Dedifferentiated amniotic fluid mesenchymal stem cell (primary cell): Measurements from ENCODE around the gene ADCY2.
A peak's percentile ranks its signal among the peaks of the same experiment; 100 is the strongest.

Experiments used
- DNase-seq: peaks from one replicate; pipeline ENCODE4 v3.0.0-alpha.2; 2016; ENCODE audit errors: extremely low spot score

ADCY2 gene

GRCh38 chr5:7395947-7396712 lies at the start of gene ADCY2:
Gene ADCY2 (plus strand): TSS chr5:7396138. CDS start chr5:7396297, 159 bp downstream.
- no peak for DNase-seq

GRCh38 chr5:7347377-7347776 lies 48.6 kb upstream of the ADCY2 start:
- no peak for DNase-seq

- DNase-seq, result no peak
These were observed 47.6 kb upstream of the ADCY2 start for GRCh38 chr5:7348168-7348854.

GRCh38 chr5:7361593-7361992 lies 34.3 kb upstream of the ADCY2 start:
- DNase-seq, result no peak

- no peak for DNase-seq
These were observed 32.8 kb upstream of the ADCY2 start for GRCh38 chr5:7363067-7363677.

GRCh38 chr5:7364226-7364875 lies 31.6 kb upstream of the ADCY2 start:
- no peak for DNase-seq

GRCh38 chr5:7367780-7368179 lies 28.2 kb upstream of the ADCY2 start:
- no peak for DNase-seq

GRCh38 chr5:7372399-7372798 lies 23.5 kb upstream of the ADCY2 start:
- DNase-seq, result no peak

- DNase-seq, result no peak
These were observed 21.8 kb upstream of the ADCY2 start for GRCh38 chr5:7374186-7374585.

- no peak for DNase-seq
These were observed 20.5 kb upstream of the ADCY2 start for GRCh38 chr5:7375457-7375856.

- DNase-seq, result no peak
These were observed 19.1 kb upstream of the ADCY2 start for GRCh38 chr5:7376871-7377270.

- DNase-seq, result no peak
These were observed 18.2 kb upstream of the ADCY2 start for GRCh38 chr5:7377761-7378160.

GRCh38 chr5:7382588-7382987 lies 13.3 kb upstream of the ADCY2 start:
- no peak for DNase-seq

GRCh38 chr5:7385681-7386080 lies 10.3 kb upstream of the ADCY2 start:
- no peak for DNase-seq

- DNase-seq, result no peak
These were observed 7.4 kb upstream of the ADCY2 start for GRCh38 chr5:7388553-7388952.

- no peak for DNase-seq
These were observed 4.7 kb upstream of the ADCY2 start for GRCh38 chr5:7391215-7391614.

- DNase-seq, result peak; percentile 39
These were observed 3.9 kb upstream of the ADCY2 start for GRCh38 chr5:7391814-7392692.

GRCh38 chr5:7392693-7393024 lies 3.3 kb upstream of the ADCY2 start:
- DNase-seq, result no peak

- no peak for DNase-seq
These were observed 1.8 kb upstream of the ADCY2 start for GRCh38 chr5:7393921-7394799.

- no peak for DNase-seq
These were observed 978 bp upstream of the ADCY2 start for GRCh38 chr5:7394889-7395431.
